ENCODE measurements around the gene FYN.

- no peak for TF ChIP-seq TAF1 (IDR thresholded peaks at IDR 0.05; ENCODE audit: low read depth, low read length)
- no peak for TF ChIP-seq POLR2AphosphoS5 (IDR thresholded peaks at IDR 0.05; ENCODE audit: low read depth, low read length)
- TF ChIP-seq POLR2A (IDR thresholded peaks at IDR 0.05; ENCODE audit: low read depth, low read length) = no peak
- no peak for TF ChIP-seq POU2F2 (IDR thresholded peaks at IDR 0.05; ENCODE audit: low read depth, low read length)
- TF ChIP-seq SPI1 (IDR thresholded peaks at IDR 0.05; ENCODE audit: low read depth, low read length) = no peak
These were observed 155.6 kb downstream of the FYN start for GRCh38 chr6:111717621-111718020.

All from GM12891 (cell line).